T-helper 2 cell treated with Interferon-gamma antibody and Interleukin-4, amounts not matched to agents 100 ng/mL and 5 ng/mL, for 36 hours (primary cell): ENCODE measurements around the gene CA7. TPM values are rescaled to one million over a fixed set of nuclear protein-coding genes. Genes with fewer than 3 reads are reported as not detected.

Source experiments
- intact Hi-C: fragments of 100-400 bp; cut with micrococcal nuclease; formaldehyde crosslinking; loops from one replicate; pipeline ENCODE4 v1.15.1; 2023
- total RNA-seq: library from RNA; stranded (reverse); gene quantifications from 2 replicates; pipeline ENCODE4 v1.2.3, GENCODE V29; 2022

Gene CA7
- total RNA-seq, 1 donor from 2014 or later = 0.20 TPM

- intact Hi-C loops = no loop called here
Observed at GRCh38 chr16:66846266-66846665, 2.1 kb downstream of the CA7 start.

GRCh38 chr16:66846831-66847230 lies 2.6 kb downstream of the CA7 start:
- intact Hi-C loops = no loop called here

DNA sequence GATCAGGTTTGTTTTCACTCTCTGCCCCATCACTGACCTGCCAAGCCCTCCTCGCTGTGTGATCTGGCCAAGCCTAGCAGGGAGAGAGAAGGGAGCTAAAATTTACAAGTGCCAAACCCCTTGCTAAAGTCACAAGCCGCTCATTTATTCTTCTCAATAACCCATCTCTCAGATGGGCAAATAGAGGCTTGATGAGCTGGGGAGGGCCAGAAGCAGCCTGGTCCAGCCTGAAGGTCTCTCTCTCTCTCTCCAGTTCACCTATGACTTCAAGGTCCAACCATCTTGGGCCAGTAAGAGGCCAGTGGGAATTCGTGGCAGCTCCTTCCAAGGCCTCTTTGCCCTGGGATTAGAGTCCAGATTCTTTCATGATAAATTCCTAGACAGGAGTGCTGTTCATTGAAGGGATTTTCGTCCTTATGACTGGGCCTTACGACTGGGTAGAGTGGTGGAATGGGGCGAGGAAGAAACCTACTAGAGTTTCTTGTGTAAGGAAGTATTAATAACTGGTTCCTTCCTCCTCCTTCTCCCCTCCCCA lies 3.4 kb downstream of the CA7 start:
- intact Hi-C loops = no loop called here

- intact Hi-C loops = no loop called here
Observed at GRCh38 chr16:66848172-66848571, 4.0 kb downstream of the CA7 start.

GRCh38 chr16:66849021-66849420 lies 4.8 kb downstream of the CA7 start:
- intact Hi-C loops = no loop called here

- intact Hi-C loops = no loop called here
Observed at GRCh38 chr16:66849549-66849948, 5.3 kb downstream of the CA7 start.

- intact Hi-C loops = no loop called here
Observed at GRCh38 chr16:66850115-66850815, 6.1 kb downstream of the CA7 start.

GRCh38 chr16:66851166-66851964 lies 7.2 kb downstream of the CA7 start:
- intact Hi-C loops = no loop called here

DNA sequence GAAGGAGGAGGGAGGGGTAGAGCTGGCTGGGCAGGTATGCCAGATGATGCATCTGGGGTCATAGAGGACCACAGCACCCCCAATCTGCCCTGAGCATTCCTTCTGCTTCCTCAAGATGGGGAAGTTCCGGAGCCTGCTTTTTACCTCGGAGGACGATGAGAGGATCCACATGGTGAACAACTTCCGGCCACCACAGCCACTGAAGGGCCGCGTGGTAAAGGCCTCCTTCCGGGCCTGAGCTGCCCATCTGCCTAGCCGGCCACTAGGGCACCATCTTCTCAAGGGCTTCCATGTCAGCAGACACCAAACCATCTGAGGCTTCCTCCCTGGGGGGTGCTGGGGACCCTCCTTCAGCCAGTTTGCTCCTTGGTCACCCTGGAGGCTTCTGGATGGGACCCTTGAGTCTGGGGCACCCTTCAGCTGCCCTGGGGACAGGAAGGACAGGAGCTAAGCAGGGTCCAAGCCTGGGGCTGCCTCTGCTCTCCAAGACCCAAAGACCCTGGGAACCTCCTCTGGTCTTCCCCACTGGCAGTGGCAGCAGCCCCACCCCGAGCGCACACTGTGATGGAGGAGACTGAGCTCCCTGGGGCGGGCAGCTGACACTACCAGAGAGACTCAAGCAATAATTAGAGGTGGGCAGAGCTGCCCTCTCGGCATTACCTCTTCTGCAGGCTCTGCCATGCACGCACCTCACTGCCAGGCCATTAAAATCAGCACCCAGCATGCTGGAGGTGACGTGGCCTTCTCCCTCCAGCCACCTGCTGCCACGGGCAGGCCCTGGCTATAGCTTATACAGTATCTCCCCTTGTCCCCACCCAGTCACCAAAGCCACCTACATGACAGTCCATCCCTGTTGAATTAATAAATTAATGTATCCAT lies 9.3 kb downstream of the CA7 start:
- intact Hi-C loops = no loop called here

DNA sequence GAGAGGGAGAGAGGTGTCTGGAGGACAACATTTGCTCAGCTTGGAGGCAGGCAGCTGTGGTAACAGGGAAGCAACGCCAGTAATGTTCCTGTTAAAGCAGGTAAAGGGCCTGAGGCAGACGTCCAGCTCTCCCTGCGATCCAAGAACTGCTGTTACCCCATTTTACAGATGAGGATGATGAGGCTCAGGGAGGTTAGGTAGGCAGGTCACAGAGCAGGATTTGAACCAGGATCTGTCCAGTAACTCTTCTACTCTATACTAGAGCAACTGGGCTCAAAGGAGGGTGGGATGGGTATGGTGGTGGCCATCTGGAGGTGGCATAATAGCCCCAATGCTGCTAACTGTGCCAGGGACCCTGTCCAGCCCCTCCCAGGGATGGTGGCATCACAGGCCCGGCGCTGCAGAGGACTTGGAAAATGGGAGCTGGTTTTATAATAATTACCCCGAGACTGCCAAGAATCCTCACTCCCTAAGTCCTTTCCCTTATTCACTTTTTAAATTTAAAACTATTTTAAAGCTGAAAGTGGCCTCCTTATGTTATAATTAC lies 12.0 kb downstream of the CA7 start:
- intact Hi-C loops = no loop called here

- intact Hi-C loops = no loop called here
Observed at GRCh38 chr16:66856801-66857200, 12.6 kb downstream of the CA7 start.

- intact Hi-C loops = no loop called here
Observed at GRCh38 chr16:66857437-66857836, 13.2 kb downstream of the CA7 start.

DNA sequence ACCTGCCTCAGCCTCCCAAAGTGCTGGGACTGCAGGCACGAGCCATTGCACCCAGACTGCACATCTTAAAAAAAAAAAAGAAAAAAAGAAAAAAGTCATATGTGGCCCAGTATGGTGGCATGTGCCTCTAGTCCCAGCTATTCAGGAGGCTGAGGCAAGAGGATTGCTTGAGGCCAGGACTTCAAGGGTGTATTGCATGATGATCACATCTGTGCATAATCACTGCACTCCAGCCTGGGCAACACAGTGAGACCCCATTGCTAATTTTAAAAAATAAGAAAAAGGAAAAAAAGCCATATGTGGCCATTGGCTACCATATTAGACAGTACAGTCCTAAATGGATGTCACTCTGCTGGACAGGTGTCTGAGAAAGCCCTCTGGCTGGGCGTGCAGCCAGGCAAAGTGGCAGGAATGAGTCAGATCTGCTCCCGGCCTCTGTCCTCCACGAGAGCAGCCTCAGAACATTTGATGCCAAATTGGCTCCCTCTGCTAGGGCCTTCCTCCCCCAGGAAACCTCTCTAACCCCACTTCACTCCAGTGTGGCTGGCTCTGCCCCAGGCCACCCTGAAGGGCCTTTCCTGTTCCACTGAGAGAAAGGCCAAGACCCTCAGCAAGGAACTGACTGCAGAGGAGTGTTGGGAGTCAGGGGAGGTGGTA lies 14.7 kb downstream of the CA7 start:
- intact Hi-C loops = no loop called here

DNA sequence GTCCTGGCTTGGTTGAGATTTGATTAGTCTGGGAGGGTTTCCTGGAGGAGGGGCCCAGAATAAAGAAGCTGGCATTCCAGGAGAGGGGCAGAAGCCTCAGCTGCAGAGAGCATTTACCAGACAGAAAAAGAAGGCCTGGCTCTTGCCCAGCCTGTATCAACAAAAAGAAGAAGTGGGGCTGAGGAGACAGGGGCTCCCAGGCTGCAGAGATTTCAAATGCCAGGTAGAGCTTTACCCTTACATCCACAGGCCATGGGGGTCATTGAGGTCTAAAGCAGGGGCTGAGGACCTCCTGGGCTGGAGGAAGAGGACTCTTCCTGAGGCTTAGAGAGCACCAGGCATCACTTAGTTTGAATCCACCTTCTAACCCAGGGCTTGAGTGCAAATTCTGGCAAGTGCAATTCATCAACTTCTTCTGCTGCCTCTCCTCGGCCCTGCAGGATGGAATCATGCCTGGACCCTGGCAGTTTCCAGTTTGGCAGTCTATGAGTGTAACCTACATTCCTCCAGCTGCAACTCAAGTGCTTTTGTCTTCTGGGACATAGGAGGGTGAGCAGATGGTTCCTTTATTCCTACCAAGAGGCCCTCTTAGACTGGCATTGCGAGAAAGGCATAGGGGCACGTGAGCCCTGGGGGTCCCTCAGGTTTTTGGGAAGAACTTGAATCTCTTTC lies 15.3 kb downstream of the CA7 start:
- intact Hi-C loops = no loop called here

- intact Hi-C loops = no loop called here
Observed at GRCh38 chr16:66862023-66862520, 17.9 kb downstream of the CA7 start.

- intact Hi-C loops = no loop called here
Observed at GRCh38 chr16:66863707-66864106, 19.5 kb downstream of the CA7 start.

DNA sequence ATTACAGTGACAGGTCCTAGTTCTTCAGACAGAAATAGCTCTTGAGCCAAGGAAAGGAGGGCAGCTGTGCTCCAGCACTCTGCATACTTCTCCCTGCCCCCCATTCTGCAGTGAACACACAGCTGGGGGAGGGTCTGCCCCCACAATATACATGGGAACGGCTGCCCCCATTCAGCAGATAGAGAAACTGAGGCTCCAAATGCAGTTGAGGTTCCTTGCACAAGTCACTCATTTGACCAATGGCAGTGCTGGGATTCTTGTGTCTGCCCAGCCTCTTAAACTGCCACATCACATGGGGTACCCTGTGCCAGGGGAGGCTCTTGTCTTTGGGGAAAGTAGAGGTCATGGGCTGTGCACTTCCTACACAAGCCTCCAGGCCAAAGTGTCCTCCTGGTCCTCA lies 25.2 kb downstream of the CA7 start:
- intact Hi-C loops = no loop called here

- intact Hi-C loops = loop anchor here (5.0 kb wide), 1 partner anchor 349 kb away; no protein-coding TSS in a partner anchor
Observed at GRCh38 chr16:66871363-66871762, 27.1 kb downstream of the CA7 start.

GRCh38 chr16:66871840-66872239 lies 27.6 kb downstream of the CA7 start:
- intact Hi-C loops = loop anchor here (2.0 to 5.0 kb wide), 6 partner anchors 63 to 465 kb away; partner anchors contain the start of genes CES2, CIAO2B, CMTM3 and DYNC1LI2

- intact Hi-C loops = loop anchor here (2.0 to 5.0 kb wide), 6 partner anchors 62 to 466 kb away; partner anchors contain the start of genes CES2, CIAO2B, CMTM3 and DYNC1LI2
Observed at GRCh38 chr16:66872559-66872942, 28.3 kb downstream of the CA7 start.
